ENCODE measurements around the gene TXNDC5. TPM values are rescaled to one million over a fixed set of nuclear protein-coding genes. Genes with fewer than 3 reads are reported as not detected.
A peak's percentile ranks its signal among the peaks of the same experiment; 100 is the strongest.

TXNDC5 gene
- total and polyA plus RNA-seq, 9 of the 15 experiments (the other 6 are each of a cell fraction or from before 2014, with no cell fraction given): 33.9 to 156 (median 137) TPM

DNA sequence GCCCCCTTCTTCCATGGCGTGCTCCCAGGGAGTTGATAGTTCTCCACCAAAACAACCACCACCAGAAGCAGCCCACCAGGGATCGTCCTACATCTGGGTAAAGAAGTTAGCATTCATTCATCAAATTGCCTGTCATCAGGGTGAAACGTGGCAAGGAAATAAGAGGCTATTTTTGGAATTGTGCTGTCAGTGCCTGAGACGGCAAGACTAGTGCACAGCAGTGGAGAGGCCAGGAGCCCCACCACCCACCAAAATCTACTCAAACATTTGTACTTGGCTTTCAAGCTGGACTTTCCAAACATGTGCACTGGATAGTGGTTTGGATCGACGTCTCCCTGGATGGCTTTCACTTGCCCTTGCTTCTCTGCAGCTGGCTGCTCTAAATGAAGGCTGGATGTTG lies 44.8 kb downstream of the TXNDC5 start:
- Histone ChIP-seq H3K79me2 (ENCODE audit: control insufficient read depth, insufficient read depth, low read length) (no peaks in the 10 kb centered on the region), H3K27me3 (ENCODE audit: control insufficient read depth in 2 of 2, insufficient read depth in 2 of 2, low read length in 2 of 2) (peaks cover 58 to 74% of the 10 kb centered on the region in 2 experiments), H3K4me2 (ENCODE audit: insufficient read depth, low read length) (no peak overlapping the region), H3K9me3 (replicated peaks; ENCODE audit: control insufficient read depth, insufficient read depth, low read depth, low read length) (no peaks in the 10 kb centered on the region), H3K4me1 (replicated peaks in 1 of 2; ENCODE audit: control insufficient read depth in 2 of 2, insufficient read depth in 2 of 2, low read length in 2 of 2) (peaks cover 0 to 4% of the 10 kb centered on the region in 2 experiments; a peak in 2 of 5 replicates), H3K4me3 (no peak overlapping the region), H3K9me1 (ENCODE audit: control insufficient read depth, insufficient read depth, low read length) (no peaks in the 10 kb centered on the region), H4K20me1 (replicated peaks; ENCODE audit: control insufficient read depth, insufficient read depth, low read length) (no peaks in the 10 kb centered on the region), H3K9ac (ENCODE audit: insufficient read depth in 1 of 2, low read depth in 2 of 2, low read length in 2 of 2) (no peak overlapping the region), H3K27ac (ENCODE audit: extremely low read depth, low read depth, low read length) (no peak overlapping the region), H3K36me3 (ENCODE audit: control insufficient read depth, insufficient read depth, low read length) (no peaks in the 10 kb centered on the region), H2AFZ (ENCODE audit: low read depth, low read length) (no peak overlapping the region)
- intact Hi-C loops (cut with micrococcal nuclease) (no loop called here), in situ Hi-C loops (cut with MboI) (no loop called here)
- DNase-seq (ENCODE audit: extremely low read depth in 1 of 4, low spot score in 3 of 4): no peak
- CTCF ChIA-PET (ENCODE audit: low intra/inter-chr PET ratio): no interaction called here
- WGBS (ENCODE audit: insufficient coverage, low coverage, missing lambda C conversion rate): 1% methylated on average over 6 of the region's 6 CpGs
- no peak for FAIRE-seq
- POLR2A ChIA-PET: interaction anchor here (2.6 kb wide), 1 partner anchor 8 kb away, joined by 7 read pairs; no protein-coding TSS in a partner anchor
- no TSS peak for BruUV-seq (replicated peaks)
- TF ChIP-seq MEF2A (IDR thresholded peaks at IDR 0.05; ENCODE audit: control insufficient read depth, low read depth, low read length) (peak; percentile 27; the same call in 1 of the 2 replicates), MEF2D (tag; conservative IDR thresholded peaks at IDR 0.05; ENCODE audit: low read depth) (0 out of 2 replicates have a peak, but pooled peaks have one; percentile 19), MEIS2 (IDR thresholded peaks at IDR 0.05; ENCODE audit: partially characterized antibody) (peak; percentile 10), RAD21 (CRISPR knock-in tag; conservative IDR thresholded peaks at IDR 0.05 in 1 of 2, IDR thresholded peaks at IDR 0.05 in 1 of 2) (peak in 1 of 2 experiments; percentile 38; a peak in 1 of 4 replicates), FIP1L1 (IDR thresholded peaks at IDR 0.05; ENCODE audit: low read depth, low read length, poor library complexity, severe bottlenecking) (no peak), MCM3 (IDR thresholded peaks at IDR 0.05) (no peak)
- TF ChIP-seq, protein P1, sequence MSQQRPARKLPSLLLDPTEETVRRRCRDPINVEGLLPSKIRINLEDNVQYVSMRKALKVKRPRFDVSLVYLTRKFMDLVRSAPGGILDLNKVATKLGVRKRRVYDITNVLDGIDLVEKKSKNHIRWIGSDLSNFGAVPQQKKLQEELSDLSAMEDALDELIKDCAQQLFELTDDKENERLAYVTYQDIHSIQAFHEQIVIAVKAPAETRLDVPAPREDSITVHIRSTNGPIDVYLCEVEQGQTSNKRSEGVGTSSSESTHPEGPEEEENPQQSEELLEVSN (IDR thresholded peaks at IDR 0.05; ENCODE audit: borderline replicate concordance in 1 of 2, extremely low read depth in 1 of 2, insufficient read depth in 1 of 2, insufficient read length in 1 of 2, low read depth in 1 of 2, low read length in 1 of 2, poor library complexity in 1 of 2, severe bottlenecking in 1 of 2): no peak
- TF ChIP-seq, protein P2, sequence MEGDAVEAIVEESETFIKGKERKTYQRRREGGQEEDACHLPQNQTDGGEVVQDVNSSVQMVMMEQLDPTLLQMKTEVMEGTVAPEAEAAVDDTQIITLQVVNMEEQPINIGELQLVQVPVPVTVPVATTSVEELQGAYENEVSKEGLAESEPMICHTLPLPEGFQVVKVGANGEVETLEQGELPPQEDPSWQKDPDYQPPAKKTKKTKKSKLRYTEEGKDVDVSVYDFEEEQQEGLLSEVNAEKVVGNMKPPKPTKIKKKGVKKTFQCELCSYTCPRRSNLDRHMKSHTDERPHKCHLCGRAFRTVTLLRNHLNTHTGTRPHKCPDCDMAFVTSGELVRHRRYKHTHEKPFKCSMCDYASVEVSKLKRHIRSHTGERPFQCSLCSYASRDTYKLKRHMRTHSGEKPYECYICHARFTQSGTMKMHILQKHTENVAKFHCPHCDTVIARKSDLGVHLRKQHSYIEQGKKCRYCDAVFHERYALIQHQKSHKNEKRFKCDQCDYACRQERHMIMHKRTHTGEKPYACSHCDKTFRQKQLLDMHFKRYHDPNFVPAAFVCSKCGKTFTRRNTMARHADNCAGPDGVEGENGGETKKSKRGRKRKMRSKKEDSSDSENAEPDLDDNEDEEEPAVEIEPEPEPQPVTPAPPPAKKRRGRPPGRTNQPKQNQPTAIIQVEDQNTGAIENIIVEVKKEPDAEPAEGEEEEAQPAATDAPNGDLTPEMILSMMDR (IDR thresholded peaks at IDR 0.05 in 2 of 3, conservative IDR thresholded peaks at IDR 0.05 in 1 of 3; ENCODE audit: insufficient read depth in 2 of 3, low read depth in 1 of 3, low read length in 3 of 3): peak in 1 of 3 experiments; percentile 9; a peak in 1 of 6 replicates
- TF ChIP-seq, protein P3, sequence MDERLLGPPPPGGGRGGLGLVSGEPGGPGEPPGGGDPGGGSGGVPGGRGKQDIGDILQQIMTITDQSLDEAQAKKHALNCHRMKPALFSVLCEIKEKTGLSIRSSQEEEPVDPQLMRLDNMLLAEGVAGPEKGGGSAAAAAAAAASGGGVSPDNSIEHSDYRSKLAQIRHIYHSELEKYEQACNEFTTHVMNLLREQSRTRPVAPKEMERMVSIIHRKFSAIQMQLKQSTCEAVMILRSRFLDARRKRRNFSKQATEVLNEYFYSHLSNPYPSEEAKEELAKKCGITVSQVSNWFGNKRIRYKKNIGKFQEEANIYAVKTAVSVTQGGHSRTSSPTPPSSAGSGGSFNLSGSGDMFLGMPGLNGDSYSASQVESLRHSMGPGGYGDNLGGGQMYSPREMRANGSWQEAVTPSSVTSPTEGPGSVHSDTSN (CRISPR knock-in tag; IDR thresholded peaks at IDR 0.05; ENCODE audit: low read depth): no peak
- TF ChIP-seq, protein P3 (tag; conservative IDR thresholded peaks at IDR 0.05; ENCODE audit: low read depth): peak; percentile 45
- TF ChIP-seq, protein P4, sequence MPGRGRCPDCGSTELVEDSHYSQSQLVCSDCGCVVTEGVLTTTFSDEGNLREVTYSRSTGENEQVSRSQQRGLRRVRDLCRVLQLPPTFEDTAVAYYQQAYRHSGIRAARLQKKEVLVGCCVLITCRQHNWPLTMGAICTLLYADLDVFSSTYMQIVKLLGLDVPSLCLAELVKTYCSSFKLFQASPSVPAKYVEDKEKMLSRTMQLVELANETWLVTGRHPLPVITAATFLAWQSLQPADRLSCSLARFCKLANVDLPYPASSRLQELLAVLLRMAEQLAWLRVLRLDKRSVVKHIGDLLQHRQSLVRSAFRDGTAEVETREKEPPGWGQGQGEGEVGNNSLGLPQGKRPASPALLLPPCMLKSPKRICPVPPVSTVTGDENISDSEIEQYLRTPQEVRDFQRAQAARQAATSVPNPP (IDR thresholded peaks at IDR 0.05; ENCODE audit: borderline replicate concordance, insufficient read depth, insufficient read length): no peak
- TF ChIP-seq, protein P5, sequence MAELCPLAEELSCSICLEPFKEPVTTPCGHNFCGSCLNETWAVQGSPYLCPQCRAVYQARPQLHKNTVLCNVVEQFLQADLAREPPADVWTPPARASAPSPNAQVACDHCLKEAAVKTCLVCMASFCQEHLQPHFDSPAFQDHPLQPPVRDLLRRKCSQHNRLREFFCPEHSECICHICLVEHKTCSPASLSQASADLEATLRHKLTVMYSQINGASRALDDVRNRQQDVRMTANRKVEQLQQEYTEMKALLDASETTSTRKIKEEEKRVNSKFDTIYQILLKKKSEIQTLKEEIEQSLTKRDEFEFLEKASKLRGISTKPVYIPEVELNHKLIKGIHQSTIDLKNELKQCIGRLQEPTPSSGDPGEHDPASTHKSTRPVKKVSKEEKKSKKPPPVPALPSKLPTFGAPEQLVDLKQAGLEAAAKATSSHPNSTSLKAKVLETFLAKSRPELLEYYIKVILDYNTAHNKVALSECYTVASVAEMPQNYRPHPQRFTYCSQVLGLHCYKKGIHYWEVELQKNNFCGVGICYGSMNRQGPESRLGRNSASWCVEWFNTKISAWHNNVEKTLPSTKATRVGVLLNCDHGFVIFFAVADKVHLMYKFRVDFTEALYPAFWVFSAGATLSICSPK (IDR thresholded peaks at IDR 0.05; ENCODE audit: borderline replicate concordance): no peak
- ATAC-seq: no peak
